Brain microvascular endothelial cell (primary cell): ENCODE data around the gene TMCO4.
A peak's percentile ranks its signal among the peaks of the same experiment; 100 is the strongest.

Experiments used
- DNase-seq: peaks from one replicate; pipeline ENCODE4 v3.0.0-alpha.2; 2020
- H3K27ac ChIP-seq: fragments of 250-450 bp; sonication (Bioruptor Pico); 2 replicates; pipeline ENCODE4 v1.5.1; 2020; ENCODE audit warnings: mild to moderate bottlenecking, moderate library complexity
- H3K27me3 ChIP-seq: fragments of 250-450 bp; sonication (Bioruptor Pico); replicated peaks from 2 replicates; pipeline ENCODE4 v1.5.1; 2020; ENCODE audit warnings: mild to moderate bottlenecking
- H3K36me3 ChIP-seq: fragments of 250-450 bp; sonication (Bioruptor Pico); replicated peaks from 2 replicates; pipeline ENCODE4 v1.5.1; 2020; ENCODE audit warnings: mild to moderate bottlenecking
- H3K4me3 ChIP-seq: 2 replicates; pipeline ENCODE4 v1.5.1; 2011; ENCODE audit warnings: low read depth, mild to moderate bottlenecking, control low read depth, low read length, moderate library complexity
- CTCF ChIP-seq: IDR thresholded peaks from 2 replicates; pipeline ENCODE4 v1.5.1; 2011; ENCODE audit warnings: low read depth, mild to moderate bottlenecking, moderate library complexity, low read length, control low read depth, inconsistent platforms; ENCODE audit errors: missing control alignments
- in situ Hi-C: cut with HindIII; loops from 2 replicates; pipeline ENCODE4 v1.10.0; 2017; ENCODE audit warnings: low sequenced_read_pairs, low pct_ligation_motif_present

The TMCO4 gene

GRCh38 chr1:19665186-19665495 is 134.6 kb downstream of the TMCO4 start:
- DNase-seq, result no peak
- Histone ChIP-seq H3K27ac (no peak overlapping the region), H3K36me3 (no peaks in the 10 kb centered on the region), H3K4me3 (no peak overlapping the region), H3K27me3 (peaks cover 38% of the 10 kb centered on the region)
- in situ Hi-C loops, result no loop called here
- TF ChIP-seq CTCF, result no peak

- Histone ChIP-seq H3K27me3 (peaks cover 38% of the 10 kb centered on the region), H3K4me3 (no peak within 1 kb of the TSS), H3K36me3 (no peaks in the 10 kb centered on the region), H3K27ac (no peak within 1 kb of the TSS)
- no peak for TF ChIP-seq CTCF
- in situ Hi-C loops, result no loop called here
- no peak for DNase-seq
Measured at GRCh38 chr1:19664453-19665185, 135.1 kb downstream of the TMCO4 start, which contains the start of gene HTR6. Gene HTR6, plus strand, starts transcription at chr1:19664875. Its CDS starts 879 bp downstream, at chr1:19665754.

GRCh38 chr1:19662313-19662712 is 137.4 kb downstream of the TMCO4 start:
- TF ChIP-seq CTCF, result no peak
- Histone ChIP-seq H3K36me3 (peaks cover 13% of the 10 kb centered on the region), H3K27me3 (peaks cover 35% of the 10 kb centered on the region), H3K27ac (no peak overlapping the region), H3K4me3 (no peak overlapping the region)
- no peak for DNase-seq
- in situ Hi-C loops, result no loop called here

- DNase-seq, result peak; percentile 34
- in situ Hi-C loops, result no loop called here
- H3K36me3 ChIP-seq, result peaks cover 13% of the 10 kb centered on the region
- no peak overlapping the region for H3K27ac ChIP-seq
- TF ChIP-seq CTCF, result peak; percentile 64
- H3K4me3 ChIP-seq, result no peak overlapping the region
- H3K27me3 ChIP-seq, result peaks cover 32% of the 10 kb centered on the region
Measured at GRCh38 chr1:19661721-19662228, 137.9 kb downstream of the TMCO4 start.

- Histone ChIP-seq H3K27ac (no peak overlapping the region), H3K36me3 (peaks cover 24% of the 10 kb centered on the region), H3K27me3 (peaks cover 3% of the 10 kb centered on the region), H3K4me3 (no peak overlapping the region)
- no peak for TF ChIP-seq CTCF
- in situ Hi-C loops, result no loop called here
- no peak for DNase-seq
Measured at GRCh38 chr1:19658186-19658585, 141.5 kb downstream of the TMCO4 start.

- DNase-seq, result no peak
- Histone ChIP-seq H3K27ac (no peak overlapping the region), H3K36me3 (peaks cover 24% of the 10 kb centered on the region), H3K4me3 (no peak overlapping the region), H3K27me3 (no peaks in the 10 kb centered on the region)
- no peak for TF ChIP-seq CTCF
- in situ Hi-C loops, result no loop called here
Measured at GRCh38 chr1:19657511-19657910, 142.2 kb downstream of the TMCO4 start.
